ENCODE data around the gene ADAMTS5. TPM values are rescaled to one million over a fixed set of nuclear protein-coding genes. Genes with fewer than 3 reads are reported as not detected.

Gene ADAMTS5
- total RNA-seq, 1 donor from 2014 or later: not detected

GRCh38 chr21:26912466-26912865 lies 54.4 kb downstream of the ADAMTS5 start:
- H3K27me3 Mint-ChIP-seq (ENCODE audit: insufficient read depth): peaks cover 4% of the 10 kb centered on the region
- H3K4me3 Mint-ChIP-seq: no peak overlapping the region
- H3K36me3 Mint-ChIP-seq (ENCODE audit: low read depth): no peaks in the 10 kb centered on the region
- intact Hi-C loops (cut with micrococcal nuclease): no loop called here
- H3K27ac Mint-ChIP-seq: no peak overlapping the region
- no peaks in the 10 kb centered on the region for H3K9me3 Mint-ChIP-seq
- H3K4me1 Mint-ChIP-seq (ENCODE audit: low read depth): no peaks in the 10 kb centered on the region
- DNase-seq (ENCODE audit: low spot score): no peak

- no peaks in the 10 kb centered on the region for H3K36me3 Mint-ChIP-seq (ENCODE audit: low read depth)
- H3K27me3 Mint-ChIP-seq (ENCODE audit: insufficient read depth): no peaks in the 10 kb centered on the region
- H3K4me1 Mint-ChIP-seq (ENCODE audit: low read depth): no peaks in the 10 kb centered on the region
- H3K4me3 Mint-ChIP-seq: no peak overlapping the region
- no peak overlapping the region for H3K27ac Mint-ChIP-seq
- intact Hi-C loops (cut with micrococcal nuclease): no loop called here
- no peak for DNase-seq (ENCODE audit: low spot score)
- no peaks in the 10 kb centered on the region for H3K9me3 Mint-ChIP-seq
Observed at GRCh38 chr21:26909972-26910371, 56.9 kb downstream of the ADAMTS5 start.

DNA sequence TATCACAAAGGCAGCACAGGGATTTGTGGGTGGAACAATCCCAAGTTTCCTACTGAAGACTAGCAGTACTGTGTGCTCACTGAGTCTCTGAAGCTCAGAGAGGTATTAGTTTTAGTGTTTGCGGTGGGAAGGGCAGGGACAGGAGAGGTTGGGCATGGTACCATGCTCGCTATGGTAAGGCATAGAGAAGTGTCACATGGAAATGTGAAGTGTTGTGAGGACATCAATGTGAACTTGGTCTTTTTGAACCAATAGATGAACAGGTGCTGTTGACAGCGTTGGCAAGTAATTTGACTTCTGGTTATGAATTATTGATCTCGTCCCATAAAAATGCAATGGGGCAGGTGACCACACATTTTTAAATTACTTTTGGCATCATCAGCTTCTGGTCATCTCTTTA lies 65.9 kb downstream of the ADAMTS5 start:
- Mint-ChIP-seq H3K4me3 (no peak overlapping the region), H3K27me3 (ENCODE audit: insufficient read depth) (peaks cover 4% of the 10 kb centered on the region), H3K36me3 (ENCODE audit: low read depth) (no peaks in the 10 kb centered on the region), H3K27ac (no peak overlapping the region), H3K4me1 (ENCODE audit: low read depth) (no peaks in the 10 kb centered on the region), H3K9me3 (no peaks in the 10 kb centered on the region)
- intact Hi-C loops (cut with micrococcal nuclease): no loop called here
- no peak for DNase-seq (ENCODE audit: low spot score)

DNA sequence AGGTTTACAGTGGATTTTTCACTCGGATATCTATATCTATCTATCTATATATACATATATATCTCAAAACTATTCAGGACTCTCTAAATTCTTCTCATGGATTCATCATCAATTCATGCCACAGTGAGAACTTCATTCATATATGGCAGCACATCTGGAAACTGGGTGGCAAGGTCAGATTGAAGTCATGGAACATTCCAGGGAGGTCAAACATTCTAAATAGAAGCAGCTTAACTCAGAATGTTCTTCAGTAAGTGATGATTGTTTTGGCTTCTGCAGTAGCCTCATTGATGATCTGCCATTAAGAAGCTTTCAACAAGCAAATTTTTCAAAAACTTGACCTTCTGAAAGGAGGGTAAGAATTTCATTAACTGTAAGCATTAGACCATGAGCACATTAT lies 74.7 kb downstream of the ADAMTS5 start:
- no peak overlapping the region for H3K27ac Mint-ChIP-seq
- intact Hi-C loops (cut with micrococcal nuclease): no loop called here
- H3K9me3 Mint-ChIP-seq: no peaks in the 10 kb centered on the region
- H3K4me1 Mint-ChIP-seq (ENCODE audit: low read depth): no peaks in the 10 kb centered on the region
- H3K27me3 Mint-ChIP-seq (ENCODE audit: insufficient read depth): no peaks in the 10 kb centered on the region
- no peaks in the 10 kb centered on the region for H3K36me3 Mint-ChIP-seq (ENCODE audit: low read depth)
- H3K4me3 Mint-ChIP-seq: no peak overlapping the region
- no peak for DNase-seq (ENCODE audit: low spot score)

DNA sequence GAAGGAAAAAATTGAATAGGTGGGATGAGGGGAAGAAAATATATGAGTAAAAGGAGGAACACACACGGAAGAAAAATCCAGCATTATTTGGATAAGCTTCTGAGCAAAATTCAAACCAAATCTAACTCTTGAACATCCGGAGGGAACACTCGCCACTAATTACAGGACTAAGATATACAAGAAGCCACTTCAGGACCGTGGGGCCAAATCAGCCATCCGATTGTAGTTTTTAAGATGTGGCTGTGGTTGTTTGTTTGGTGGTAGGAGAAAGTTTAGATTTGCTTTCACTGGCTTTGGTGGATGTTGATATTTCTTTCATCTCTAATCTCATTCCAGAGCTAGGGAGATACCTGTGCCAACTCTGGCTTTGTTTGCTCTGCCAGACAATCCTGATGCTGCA lies 78.0 kb downstream of the ADAMTS5 start:
- Mint-ChIP-seq H3K4me3 (no peak overlapping the region), H3K4me1 (ENCODE audit: low read depth) (no peaks in the 10 kb centered on the region), H3K27me3 (ENCODE audit: insufficient read depth) (peaks cover 2% of the 10 kb centered on the region), H3K9me3 (no peaks in the 10 kb centered on the region), H3K27ac (no peak overlapping the region), H3K36me3 (ENCODE audit: low read depth) (no peaks in the 10 kb centered on the region)
- intact Hi-C loops (cut with micrococcal nuclease): no loop called here
- no peak for DNase-seq (ENCODE audit: low spot score)

DNA sequence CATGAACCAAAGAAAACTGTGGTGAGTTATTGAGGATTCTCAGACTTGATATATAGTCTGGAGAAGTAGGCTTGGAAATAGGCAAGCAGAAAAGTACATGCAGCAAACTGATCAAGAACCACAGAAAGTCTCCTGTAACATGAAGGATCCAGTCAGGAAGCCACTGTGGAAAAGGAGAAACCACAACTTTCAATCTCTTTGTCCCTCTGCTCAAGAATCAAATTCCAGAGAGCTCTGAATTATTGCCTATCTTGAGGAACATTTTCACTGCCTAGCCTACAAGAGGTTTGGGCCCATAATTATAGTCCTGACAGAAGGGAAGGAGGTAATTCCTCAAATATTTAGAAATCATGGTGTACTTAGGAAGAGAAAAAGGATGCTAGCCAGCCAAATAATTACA lies 78.6 kb downstream of the ADAMTS5 start:
- H3K9me3 Mint-ChIP-seq: no peaks in the 10 kb centered on the region

DNA sequence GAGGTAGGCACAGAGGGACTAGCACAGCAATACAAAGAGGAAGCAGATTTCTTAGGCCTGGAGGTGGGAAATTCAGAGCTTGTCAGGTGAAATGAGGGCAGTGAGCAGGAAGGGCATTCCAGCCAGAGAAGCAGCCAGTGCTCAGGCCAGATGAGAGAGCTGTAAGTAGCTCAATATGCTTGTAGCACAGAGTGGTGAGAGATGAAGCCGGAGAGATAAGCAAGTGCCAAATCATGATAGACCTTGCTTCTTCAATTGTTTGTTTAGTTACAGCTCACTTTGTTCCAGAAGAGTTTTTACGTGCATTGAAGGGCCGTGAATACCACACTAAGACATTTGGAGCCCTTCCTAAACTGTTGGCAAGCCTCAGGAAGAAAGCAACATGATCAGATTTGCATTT lies 79.6 kb downstream of the ADAMTS5 start:
- intact Hi-C loops (cut with micrococcal nuclease): no loop called here
- peaks cover 2% of the 10 kb centered on the region for H3K27me3 Mint-ChIP-seq (ENCODE audit: insufficient read depth)
- DNase-seq (ENCODE audit: low spot score): no peak
- H3K4me3 Mint-ChIP-seq: no peak overlapping the region
- H3K4me1 Mint-ChIP-seq (ENCODE audit: low read depth): no peaks in the 10 kb centered on the region
- H3K36me3 Mint-ChIP-seq (ENCODE audit: low read depth): no peaks in the 10 kb centered on the region
- no peak overlapping the region for H3K27ac Mint-ChIP-seq
- no peaks in the 10 kb centered on the region for H3K9me3 Mint-ChIP-seq

More for the DNA sequence above, 78.6 kb downstream of the ADAMTS5 start:
- intact Hi-C loops (cut with micrococcal nuclease): no loop called here
- no peak overlapping the region for H3K27ac Mint-ChIP-seq
- DNase-seq (ENCODE audit: low spot score): no peak
- H3K4me1 Mint-ChIP-seq (ENCODE audit: low read depth): no peaks in the 10 kb centered on the region
- H3K36me3 Mint-ChIP-seq (ENCODE audit: low read depth): no peaks in the 10 kb centered on the region
- H3K4me3 Mint-ChIP-seq: no peak overlapping the region
- H3K27me3 Mint-ChIP-seq (ENCODE audit: insufficient read depth): peaks cover 2% of the 10 kb centered on the region

DNA sequence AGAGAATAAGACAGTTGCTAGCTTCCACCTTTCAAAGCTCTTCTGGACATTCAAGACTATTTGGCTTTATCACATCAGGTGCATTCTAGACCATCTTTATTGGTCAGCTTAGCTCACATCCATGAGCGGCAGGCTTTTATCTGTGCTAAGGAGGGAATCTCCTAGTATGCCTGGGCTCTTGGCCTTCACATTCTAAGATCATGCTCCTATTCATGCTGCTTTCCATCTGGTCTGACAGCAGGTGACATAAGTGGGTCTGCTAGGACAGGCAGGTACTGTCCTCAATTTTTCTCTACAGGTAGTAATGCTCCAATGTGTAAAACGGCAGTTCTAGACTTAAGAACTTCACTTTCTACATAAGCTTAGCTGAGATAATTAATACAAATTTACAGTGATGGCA lies 82.5 kb downstream of the ADAMTS5 start:
- Mint-ChIP-seq H3K4me3 (no peak overlapping the region), H3K27me3 (ENCODE audit: insufficient read depth) (peaks cover 2% of the 10 kb centered on the region), H3K27ac (no peak overlapping the region), H3K36me3 (ENCODE audit: low read depth) (no peaks in the 10 kb centered on the region), H3K4me1 (ENCODE audit: low read depth) (no peaks in the 10 kb centered on the region), H3K9me3 (no peaks in the 10 kb centered on the region)
- intact Hi-C loops (cut with micrococcal nuclease): no loop called here
- DNase-seq (ENCODE audit: low spot score): no peak

- intact Hi-C loops (cut with micrococcal nuclease): no loop called here
- H3K9me3 Mint-ChIP-seq: no peaks in the 10 kb centered on the region
- H3K27me3 Mint-ChIP-seq (ENCODE audit: insufficient read depth): peaks cover 2% of the 10 kb centered on the region
- H3K27ac Mint-ChIP-seq: no peak overlapping the region
- H3K36me3 Mint-ChIP-seq (ENCODE audit: low read depth): no peaks in the 10 kb centered on the region
- no peak overlapping the region for H3K4me3 Mint-ChIP-seq
- H3K4me1 Mint-ChIP-seq (ENCODE audit: low read depth): no peaks in the 10 kb centered on the region
- DNase-seq (ENCODE audit: low spot score): no peak
Observed at GRCh38 chr21:26883768-26884167, 83.1 kb downstream of the ADAMTS5 start.

DNA sequence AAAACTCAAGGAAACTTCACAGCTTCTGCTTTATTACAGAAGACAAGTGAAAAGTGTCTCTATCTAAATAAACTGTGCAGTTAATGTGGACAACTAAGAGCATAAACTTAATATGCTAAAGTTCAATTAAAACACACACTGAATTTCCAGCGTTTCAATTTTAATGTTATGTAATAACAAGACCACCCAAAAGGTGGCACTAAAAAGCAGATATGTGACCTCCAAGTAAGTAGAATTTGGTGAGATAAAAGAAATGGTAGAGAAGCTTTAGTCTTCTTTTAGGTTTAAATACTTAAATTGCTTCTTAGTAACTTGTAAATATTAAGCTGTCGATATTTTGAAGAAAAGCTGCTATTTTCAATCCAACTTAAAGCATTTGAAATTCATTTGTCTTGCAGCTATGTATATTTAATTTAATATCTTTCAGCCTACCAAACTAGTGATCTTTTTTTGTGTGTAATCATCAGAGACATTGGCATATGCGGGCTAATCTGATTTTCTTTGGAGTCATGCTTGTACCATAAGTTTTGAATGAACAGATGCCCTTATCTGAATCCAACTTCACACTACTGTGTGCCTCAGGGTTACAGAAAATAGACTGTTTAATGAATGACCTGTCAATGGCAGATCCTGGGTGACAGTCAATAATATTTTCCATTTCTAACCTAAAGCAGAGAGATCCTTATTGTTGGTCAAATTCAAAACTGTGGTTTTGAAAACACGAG lies 85.2 kb downstream of the ADAMTS5 start:
- Mint-ChIP-seq H3K4me3 (no peak overlapping the region), H3K27ac (no peak overlapping the region), H3K9me3 (no peaks in the 10 kb centered on the region), H3K4me1 (ENCODE audit: low read depth) (no peaks in the 10 kb centered on the region), H3K27me3 (ENCODE audit: insufficient read depth) (peaks cover 2% of the 10 kb centered on the region), H3K36me3 (ENCODE audit: low read depth) (no peaks in the 10 kb centered on the region)
- DNase-seq (ENCODE audit: low spot score): no peak
- intact Hi-C loops (cut with micrococcal nuclease): no loop called here

DNA sequence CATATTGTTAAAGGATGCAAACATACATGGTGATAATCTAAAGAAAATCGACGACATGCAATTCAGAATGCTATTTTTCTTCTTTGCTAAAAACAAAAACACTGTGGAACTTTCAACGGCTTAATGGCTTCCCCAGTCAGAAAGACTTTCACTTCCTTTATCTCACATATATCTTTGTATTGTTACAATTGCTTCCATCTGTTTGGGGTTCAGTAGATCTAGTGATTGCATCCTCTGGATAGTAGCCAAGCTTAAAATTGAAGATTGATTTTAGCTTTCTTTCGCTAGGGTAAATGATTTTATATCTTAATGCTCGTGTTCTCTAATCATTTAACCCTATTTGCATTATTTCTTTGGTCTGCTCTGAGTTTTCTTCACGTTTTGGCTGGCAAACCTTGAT lies 89.9 kb downstream of the ADAMTS5 start:
- no peak overlapping the region for H3K4me3 Mint-ChIP-seq
- intact Hi-C loops (cut with micrococcal nuclease): no loop called here
- H3K36me3 Mint-ChIP-seq (ENCODE audit: low read depth): no peaks in the 10 kb centered on the region
- no peak overlapping the region for H3K27ac Mint-ChIP-seq
- H3K4me1 Mint-ChIP-seq (ENCODE audit: low read depth): no peaks in the 10 kb centered on the region
- no peaks in the 10 kb centered on the region for H3K9me3 Mint-ChIP-seq
- no peak for DNase-seq (ENCODE audit: low spot score)
- peaks cover 2% of the 10 kb centered on the region for H3K27me3 Mint-ChIP-seq (ENCODE audit: insufficient read depth)

GRCh38 chr21:26874347-26874746 lies 92.5 kb downstream of the ADAMTS5 start:
- no peaks in the 10 kb centered on the region for H3K4me1 Mint-ChIP-seq (ENCODE audit: low read depth)
- no peaks in the 10 kb centered on the region for H3K9me3 Mint-ChIP-seq
- H3K27me3 Mint-ChIP-seq (ENCODE audit: insufficient read depth): peaks cover 2% of the 10 kb centered on the region
- no peaks in the 10 kb centered on the region for H3K36me3 Mint-ChIP-seq (ENCODE audit: low read depth)
- no peak overlapping the region for H3K27ac Mint-ChIP-seq
- intact Hi-C loops (cut with micrococcal nuclease): no loop called here
- H3K4me3 Mint-ChIP-seq: no peak overlapping the region
- no peak for DNase-seq (ENCODE audit: low spot score)
